MM.1S (cell line): Measurements from ENCODE around the gene GATAD2A.

Experiments used
- CTCF ChIP-seq: fragments of 300-600 bp; sonication (generic); IDR thresholded peaks from 2 replicates; pipeline ENCODE4 v1.5.1; 2016; ENCODE audit warnings: antibody characterized with exemption, low read length, mixed read lengths
- EZH2 ChIP-seq: fragments of 300-600 bp; sonication (generic); optimal IDR thresholded peaks from 2 replicates; pipeline ENCODE3; 2017; ENCODE audit warnings: low read depth, mild to moderate bottlenecking, antibody characterized with exemption, low read length, mixed read lengths
- EZH2phosphoT487 ChIP-seq: fragments of 300-600 bp; sonication (generic); IDR thresholded peaks from 2 replicates; pipeline ENCODE4 v1.6.1; 2018; ENCODE audit warnings: antibody characterized with exemption, low read length

- TF ChIP-seq CTCF (no peak), EZH2 (no peak), EZH2phosphoT487 (no peak)
Measured at GRCh38 chr19:19545707-19546106, 140.2 kb downstream of the GATAD2A start.
